ENCODE data around the gene TRIM16.
"Not testable (repeated sequence)": the region's sequence is repeated elsewhere in the genome, so short reads cannot be mapped to it uniquely, and the experiment has no call there.

DNA sequence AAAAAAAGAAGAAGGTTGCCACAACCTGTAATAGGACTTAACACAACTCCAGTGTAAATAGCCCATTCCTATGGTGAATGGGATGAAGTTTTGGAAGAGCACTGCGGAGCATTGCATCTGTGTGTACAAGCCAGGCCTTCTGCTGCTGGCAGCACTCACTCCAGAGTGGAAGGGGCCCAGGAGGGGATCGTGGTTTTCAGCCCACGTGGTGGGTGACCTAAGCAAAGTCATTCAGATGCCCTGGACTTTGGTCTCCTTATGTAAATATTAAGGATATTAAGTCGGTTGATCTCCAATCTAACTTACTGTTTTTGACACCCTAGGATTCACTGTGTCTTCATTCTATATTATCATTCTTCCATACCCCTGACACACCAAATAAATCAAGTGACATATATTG is 67.3 kb downstream of the TRIM16 start:
- TF ChIP-seq, protein P1, sequence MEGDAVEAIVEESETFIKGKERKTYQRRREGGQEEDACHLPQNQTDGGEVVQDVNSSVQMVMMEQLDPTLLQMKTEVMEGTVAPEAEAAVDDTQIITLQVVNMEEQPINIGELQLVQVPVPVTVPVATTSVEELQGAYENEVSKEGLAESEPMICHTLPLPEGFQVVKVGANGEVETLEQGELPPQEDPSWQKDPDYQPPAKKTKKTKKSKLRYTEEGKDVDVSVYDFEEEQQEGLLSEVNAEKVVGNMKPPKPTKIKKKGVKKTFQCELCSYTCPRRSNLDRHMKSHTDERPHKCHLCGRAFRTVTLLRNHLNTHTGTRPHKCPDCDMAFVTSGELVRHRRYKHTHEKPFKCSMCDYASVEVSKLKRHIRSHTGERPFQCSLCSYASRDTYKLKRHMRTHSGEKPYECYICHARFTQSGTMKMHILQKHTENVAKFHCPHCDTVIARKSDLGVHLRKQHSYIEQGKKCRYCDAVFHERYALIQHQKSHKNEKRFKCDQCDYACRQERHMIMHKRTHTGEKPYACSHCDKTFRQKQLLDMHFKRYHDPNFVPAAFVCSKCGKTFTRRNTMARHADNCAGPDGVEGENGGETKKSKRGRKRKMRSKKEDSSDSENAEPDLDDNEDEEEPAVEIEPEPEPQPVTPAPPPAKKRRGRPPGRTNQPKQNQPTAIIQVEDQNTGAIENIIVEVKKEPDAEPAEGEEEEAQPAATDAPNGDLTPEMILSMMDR (IDR thresholded peaks at IDR 0.05), result not testable (repeated sequence)
- not testable (repeated sequence) for TF ChIP-seq POLR2A (IDR thresholded peaks at IDR 0.05)

Data from esophagus squamous epithelium (tissue), 4 donors.